Activated CD4-positive, alpha-beta T cell treated with anti-CD3 and anti-CD28 coated beads, Interleukin-2, Interleukin-4, amounts not matched to agents 100 ng/mL and 50 ng/mL, durations not matched to agents 16 hours and 8 hours (primary cell): ENCODE data around the gene NTRK2.

Experiments used
- DNase-seq: peaks from one replicate; pipeline ENCODE4 v3.0.0-alpha.2; 2020; ENCODE audit warnings: low spot score

Gene NTRK2

GRCh38 chr9:84818791-84819190, 149.3 kb downstream of the NTRK2 start:
- DNase-seq, result no peak

GRCh38 chr9:84819491-84819991, 150.0 kb downstream of the NTRK2 start:
- no peak for DNase-seq

- DNase-seq, result no peak
Measured at GRCh38 chr9:84821431-84821830, 151.9 kb downstream of the NTRK2 start.

GRCh38 chr9:84822589-84823233, 153.2 kb downstream of the NTRK2 start:
- DNase-seq, result no peak

- DNase-seq, result no peak
Measured at GRCh38 chr9:84823421-84824271, 154.1 kb downstream of the NTRK2 start.

GRCh38 chr9:84827216-84827765, 157.8 kb downstream of the NTRK2 start:
- no peak for DNase-seq

GRCh38 chr9:84828046-84828445, 158.5 kb downstream of the NTRK2 start:
- DNase-seq, result no peak

GRCh38 chr9:84829471-84829870, 159.9 kb downstream of the NTRK2 start:
- no peak for DNase-seq

GRCh38 chr9:84829997-84830696, 160.6 kb downstream of the NTRK2 start:
- no peak for DNase-seq

- no peak for DNase-seq
Measured at GRCh38 chr9:84831377-84831776, 161.8 kb downstream of the NTRK2 start.

- no peak for DNase-seq
Measured at GRCh38 chr9:84832453-84832852, 162.9 kb downstream of the NTRK2 start.

GRCh38 chr9:84834426-84834825, 164.9 kb downstream of the NTRK2 start:
- DNase-seq, result no peak

- no peak for DNase-seq
Measured at GRCh38 chr9:84835745-84836144, 166.2 kb downstream of the NTRK2 start.

GRCh38 chr9:84838879-84839278, 169.3 kb downstream of the NTRK2 start:
- no peak for DNase-seq

GRCh38 chr9:84839541-84839940, 170.0 kb downstream of the NTRK2 start:
- no peak for DNase-seq

GRCh38 chr9:84841931-84842330, 172.4 kb downstream of the NTRK2 start:
- no peak for DNase-seq

- DNase-seq, result no peak
Measured at GRCh38 chr9:84843175-84843824, 173.8 kb downstream of the NTRK2 start.

- DNase-seq, result no peak
Measured at GRCh38 chr9:84845956-84846900, 176.7 kb downstream of the NTRK2 start.

GRCh38 chr9:84846906-84847305, 177.4 kb downstream of the NTRK2 start:
- no peak for DNase-seq

- DNase-seq, result no peak
Measured at GRCh38 chr9:84849049-84849448, 179.5 kb downstream of the NTRK2 start.
